Stomach (tissue), 9 donors: ENCODE data around the gene DLL4. TPM values are rescaled to one million over a fixed set of nuclear protein-coding genes. Genes with fewer than 3 reads are reported as not detected.

ENCODE experiments used
- DNase-seq, 2 donors: peaks; one replicate each; pipeline versions ENCODE4 v3.0.0 to v3.0.0-alpha.2; 2013 to 2019
- H3K27ac ChIP-seq, 5 donors: fragments of 200-600 bp in 4 of 5; sonication (generic) in 4 of 5; one replicate each; pipeline ENCODE4 v1.5.1; 2013 to 2019; ENCODE audit warnings: mild to moderate bottlenecking in 1 of 5, moderate library complexity in 1 of 5
- H3K27me3 ChIP-seq, 3 donors: fragments of 200-600 bp; sonication (generic); one replicate each; pipeline ENCODE4 v1.5.1; 2017 to 2019; ENCODE audit warnings: mixed run types in 1 of 3
- H3K36me3 ChIP-seq, 4 donors: fragments of 200-600 bp; sonication (generic); 1 replicate in 3 of 4; 2 replicates in 1 of 4; pipeline ENCODE4 v1.5.1; 2016 to 2019
- H3K4me1 ChIP-seq, 4 donors: fragments of 200-600 bp; sonication (generic); one replicate each; pipeline ENCODE4 v1.5.1; 2016 to 2019
- H3K4me3 ChIP-seq, 4 donors: fragments of 200-600 bp; sonication (generic) in 3 of 4; one replicate each; pipeline ENCODE4 v1.5.1; 2016 to 2019; ENCODE audit warnings: mild to moderate bottlenecking in 1 of 4
- H3K9me3 ChIP-seq, 4 donors: fragments of 200-600 bp; sonication (generic); one replicate each; pipeline ENCODE4 v1.5.1; 2016 to 2019
- CTCF ChIP-seq, 7 experiments: fragments of 450-650 bp in 4 of 7; fragments of 200-600 bp in 3 of 7; sonication (generic) in 3 of 7; IDR thresholded peaks; one replicate each; pipeline ENCODE4 v1.5.1; 2016 to 2019; ENCODE audit warnings: antibody characterized with exemption in 7 of 7, control low read depth in 2 of 7, mild to moderate bottlenecking in 1 of 7
- EP300 ChIP-seq: sonication (generic); formaldehyde crosslinking; IDR thresholded peaks from one replicate; pipeline ENCODE4 v1.6.1; 2017; ENCODE audit warnings: antibody characterized with exemption
- POLR2A ChIP-seq, 4 donors: fragments of 450-650 bp; IDR thresholded peaks; one replicate each; pipeline ENCODE4 v1.6.1; 2016; ENCODE audit warnings: antibody characterized with exemption in 4 of 4, control low read depth in 2 of 4, mild to moderate bottlenecking in 1 of 4, moderate library complexity in 1 of 4
- POLR2AphosphoS5 ChIP-seq, 3 donors: sonication (generic); formaldehyde crosslinking; IDR thresholded peaks; one replicate each; pipeline ENCODE4 v1.6.1; 2016; ENCODE audit warnings: antibody characterized with exemption in 3 of 3
- WGBS, 5 donors: extraction: QIAGEN DNeasy Blood & Tissue Kit in 3 of 5; methylation state at CpG; one replicate each; pipeline versions ENCODE4 v1.1.5 to v1.1.7; 2013 to 2018; 5-methylcytosine and 5-hydroxymethylcytosine counted together
- intact Hi-C: fragments of 100-400 bp; cut with DNase I; formaldehyde crosslinking; loops from one replicate; pipeline ENCODE4 v1.15.1; 2023; ENCODE audit warnings: low total_unique reads
- polyA plus RNA-seq, 3 donors: library from polyadenylated mRNA; stranded (reverse); fragments of 200-250 nt; gene quantifications; one replicate each; pipeline ENCODE4 v1.2.3, GENCODE V29; 2013
- total RNA-seq, 5 donors: library from RNA; depleted of rRNA; stranded (reverse); fragments of >200 nt; gene quantifications; one replicate each; pipeline versions ENCODE4 v1.1.0 to v1.2.3, GENCODE V29; 2014 to 2016
- donor health status: healthy with polysubstance abuse.
- donor health status: Bipolar disorder and iron deficiency.
- donor health status: healthy.

The DLL4 gene
- total and polyA plus RNA-seq, 8 donors: 0.56 to 20.0 (median 2.0) TPM

- H3K9me3 ChIP-seq: no peaks in the 10 kb centered on the region
Observed at GRCh38 chr15:40909662-40910630, 19.2 kb upstream of the DLL4 start.

GRCh38 chr15:40911141-40911540 is 18.0 kb upstream of the DLL4 start:
- H3K27ac ChIP-seq: peak overlapping the region in 1 of 5 donors; percentile 22
- no peaks in the 10 kb centered on the region for H3K27me3 ChIP-seq
- TF ChIP-seq POLR2AphosphoS5 (IDR thresholded peaks at IDR 0.05) (no peak), POLR2A (IDR thresholded peaks at IDR 0.05) (no peak), EP300 (no peak), CTCF (IDR thresholded peaks at IDR 0.05) (no peak)
- DNase-seq: peak in 1 of 2 donors; percentile 79
- intact Hi-C loops: no loop called here
- H3K4me1 ChIP-seq: peaks cover 18 to 50% (median 25%) of the 10 kb centered on the region in 4 donors
- no peaks in the 10 kb centered on the region for H3K9me3 ChIP-seq
- H3K36me3 ChIP-seq: no peaks in the 10 kb centered on the region
- 51 to 62% (median 58%) methylated on average over 6 to 7 of the region's 7 CpGs for WGBS, 5 donors
- H3K4me3 ChIP-seq: no peak overlapping the region

More at GRCh38 chr15:40909662-40910630, 19.2 kb upstream of the DLL4 start:
- H3K4me1 ChIP-seq: peaks cover 25 to 62% (median 35%) of the 10 kb centered on the region in 4 donors
- intact Hi-C loops: loop anchor here (5.0 kb wide), 1 partner anchor 112 kb away; no protein-coding TSS in a partner anchor
- no peaks in the 10 kb centered on the region for H3K27me3 ChIP-seq
- peaks cover 0 to under 1% (median 0%) of the 10 kb centered on the region in 4 donors for H3K36me3 ChIP-seq
- WGBS, 5 donors: 64 to 80% (median 75%) methylated on average over 16 to 17 of the region's 17 CpGs
- peak in 1 of 2 donors; percentile 34 for DNase-seq
- TF ChIP-seq EP300 (no peak), POLR2AphosphoS5 (IDR thresholded peaks at IDR 0.05) (no peak), POLR2A (IDR thresholded peaks at IDR 0.05) (no peak), CTCF (IDR thresholded peaks at IDR 0.05) (no peak)
- H3K27ac ChIP-seq: no peak overlapping the region
- H3K4me3 ChIP-seq: no peak overlapping the region

GRCh38 chr15:40911693-40912092 is 17.4 kb upstream of the DLL4 start:
- H3K27ac ChIP-seq: peak overlapping the region in 1 of 5 donors; percentile 22
- no peaks in the 10 kb centered on the region for H3K27me3 ChIP-seq
- H3K36me3 ChIP-seq: no peaks in the 10 kb centered on the region
- intact Hi-C loops: no loop called here
- DNase-seq: no peak
- no peaks in the 10 kb centered on the region for H3K9me3 ChIP-seq
- peaks cover 12 to 44% (median 20%) of the 10 kb centered on the region in 4 donors for H3K4me1 ChIP-seq
- WGBS, 5 donors: 46 to 86% (median 57%) methylated on average over 1 to 2 of the region's 2 CpGs
- TF ChIP-seq CTCF (IDR thresholded peaks at IDR 0.05) (no peak), POLR2AphosphoS5 (IDR thresholded peaks at IDR 0.05) (no peak), EP300 (no peak), POLR2A (IDR thresholded peaks at IDR 0.05) (no peak)
- no peak overlapping the region for H3K4me3 ChIP-seq

GRCh38 chr15:40912478-40912877 is 16.7 kb upstream of the DLL4 start:
- H3K4me3 ChIP-seq: no peak overlapping the region
- no peaks in the 10 kb centered on the region for H3K9me3 ChIP-seq
- intact Hi-C loops: no loop called here
- peaks cover 4 to 36% (median 12%) of the 10 kb centered on the region in 4 donors for H3K4me1 ChIP-seq
- no peaks in the 10 kb centered on the region for H3K27me3 ChIP-seq
- no peaks in the 10 kb centered on the region for H3K36me3 ChIP-seq
- no peak for DNase-seq
- WGBS, 5 donors: 68 to 90% (median 73%) methylated on average over 5 to 6 of the region's 6 CpGs
- TF ChIP-seq POLR2A (IDR thresholded peaks at IDR 0.05) (no peak), POLR2AphosphoS5 (IDR thresholded peaks at IDR 0.05) (no peak), EP300 (no peak), CTCF (IDR thresholded peaks at IDR 0.05) (no peak)
- no peak overlapping the region for H3K27ac ChIP-seq
